H9 (cell line): ENCODE results near the gene OR8H1. TPM values are rescaled to one million over a fixed set of nuclear protein-coding genes. Genes with fewer than 3 reads are reported as not detected.

ENCODE experiments used
- DNase-seq: peaks from one replicate; pipeline ENCODE4 v3.0.0-alpha.2; 2017
- H2AFZ ChIP-seq: one replicate; pipeline ENCODE4 v1.6.1; 2013; ENCODE audit warnings: mild to moderate bottlenecking, low read length, control low read depth, moderate library complexity
- H2AK5ac ChIP-seq: 2 replicates; pipeline ENCODE4 v1.6.1; 2013; ENCODE audit warnings: low read length, control low read depth, mixed read lengths; ENCODE audit not compliant: insufficient read length
- H2BK120ac ChIP-seq: one replicate; pipeline ENCODE4 v1.6.1; 2013; ENCODE audit warnings: low read depth, mild to moderate bottlenecking, low read length, control low read depth, inconsistent platforms; ENCODE audit not compliant: poor library complexity, severe bottlenecking
- H2BK12ac ChIP-seq: 2 replicates; pipeline ENCODE4 v1.6.1; 2013; ENCODE audit warnings: low read length, control low read depth, mixed read lengths, low read depth; ENCODE audit not compliant: insufficient read length
- H2BK15ac ChIP-seq: 2 replicates; pipeline ENCODE4 v1.6.1; 2013; ENCODE audit warnings: low read depth, low read length, control low read depth
- H2BK20ac ChIP-seq: one replicate; pipeline ENCODE4 v1.6.1; 2013; ENCODE audit warnings: low read depth, mild to moderate bottlenecking, low read length, control low read depth, inconsistent platforms; ENCODE audit not compliant: poor library complexity, severe bottlenecking
- H2BK5ac ChIP-seq: 2 replicates; pipeline ENCODE4 v1.6.1; 2013; ENCODE audit warnings: low read length, control low read depth, mixed read lengths; ENCODE audit not compliant: insufficient read length
- H3K14ac ChIP-seq: 2 replicates; pipeline ENCODE4 v1.6.1; 2013; ENCODE audit warnings: low read length, control low read depth; ENCODE audit not compliant: insufficient read depth
- H3K18ac ChIP-seq: 2 replicates; pipeline ENCODE4 v1.6.1; 2013; ENCODE audit warnings: low read depth, mild to moderate bottlenecking, mixed read lengths, low read length, control low read depth; ENCODE audit not compliant: insufficient read length
- H3K23ac ChIP-seq: 2 replicates; pipeline ENCODE4 v1.6.1; 2013; ENCODE audit warnings: low read length, control low read depth, mixed read lengths, low read depth; ENCODE audit not compliant: insufficient read length
- H3K23me2 ChIP-seq: 2 replicates; pipeline ENCODE4 v1.6.1; 2013; ENCODE audit warnings: low read depth, mild to moderate bottlenecking, mixed read lengths, low read length, control low read depth; ENCODE audit not compliant: insufficient read length, poor library complexity, severe bottlenecking
- H3K27ac ChIP-seq: 2 replicates; pipeline ENCODE4 v1.5.1; 2013; ENCODE audit warnings: low read length, control low read depth, mixed read lengths, low read depth; ENCODE audit not compliant: insufficient read length
- H3K27me3 ChIP-seq: 2 replicates; pipeline ENCODE4 v1.6.1; 2013; ENCODE audit warnings: low read length, control low read depth, inconsistent platforms; ENCODE audit not compliant: insufficient read depth
- H3K4ac ChIP-seq: 2 replicates; pipeline ENCODE4 v1.6.1; 2013; ENCODE audit warnings: low read depth, mild to moderate bottlenecking, control low read depth, inconsistent platforms, low read length, moderate library complexity
- H3K4me1 ChIP-seq: 2 replicates; pipeline ENCODE4 v1.6.1; 2013; ENCODE audit warnings: low read length, control low read depth, inconsistent platforms; ENCODE audit not compliant: insufficient read depth
- H3K4me2 ChIP-seq: 2 replicates; pipeline ENCODE4 v1.6.1; 2013; ENCODE audit warnings: low read length, control low read depth, mixed read lengths; ENCODE audit not compliant: insufficient read length, insufficient read depth
- H3K56ac ChIP-seq: 2 replicates; pipeline ENCODE4 v1.6.1; 2013; ENCODE audit warnings: low read depth, mild to moderate bottlenecking, mixed read lengths, low read length, control low read depth; ENCODE audit not compliant: insufficient read length
- H3K79me1 ChIP-seq: 2 replicates; pipeline ENCODE4 v1.6.1; 2013; ENCODE audit warnings: low read depth, mild to moderate bottlenecking, moderate library complexity, low read length, control low read depth, inconsistent platforms; ENCODE audit not compliant: insufficient read depth, poor library complexity, severe bottlenecking
- H3K79me2 ChIP-seq: 2 replicates; pipeline ENCODE4 v1.6.1; 2013; ENCODE audit warnings: low read length, control low read depth, inconsistent platforms; ENCODE audit not compliant: insufficient read depth
- H3K9ac ChIP-seq: 2 replicates; pipeline ENCODE4 v1.6.1; 2013; ENCODE audit warnings: low read length, control low read depth, mixed read lengths; ENCODE audit not compliant: insufficient read length; ENCODE audit errors: extremely low read depth
- H3K9me3 ChIP-seq: one replicate; pipeline ENCODE4 v1.6.1; 2013; ENCODE audit warnings: low read depth, low read length, inconsistent platforms; ENCODE audit not compliant: control insufficient read depth
- H3T11ph ChIP-seq: one replicate; pipeline ENCODE4 v1.6.1; 2013; ENCODE audit warnings: mild to moderate bottlenecking, low read length, control low read depth, inconsistent platforms
- H4K20me1 ChIP-seq: one replicate; pipeline ENCODE4 v1.6.1; 2013; ENCODE audit not compliant: control insufficient read depth, insufficient read length, insufficient read depth
- H4K5ac ChIP-seq: 2 replicates; pipeline ENCODE4 v1.6.1; 2013; ENCODE audit warnings: low read depth, mild to moderate bottlenecking, mixed read lengths, low read length, control low read depth; ENCODE audit not compliant: insufficient read length
- H4K8ac ChIP-seq: replicated peaks from 2 replicates; pipeline ENCODE4 v1.6.1; 2013; ENCODE audit warnings: low read length, control low read depth, mixed read lengths, low read depth; ENCODE audit not compliant: insufficient read length
- H4K91ac ChIP-seq: 2 replicates; pipeline ENCODE4 v1.6.1; 2013; ENCODE audit warnings: low read depth, mild to moderate bottlenecking, moderate library complexity, mixed read lengths, low read length, control low read depth; ENCODE audit not compliant: insufficient read length
- H3K27ac Mint-ChIP-seq, 3 experiments: 2 replicates in 2 of 3; 3 replicates in 1 of 3; pipeline ENCODE4 v1.8.0; 2020 to 2021; ENCODE audit warnings: mixed read lengths in 3 of 3, mild to moderate bottlenecking in 1 of 3, moderate library complexity in 1 of 3
- H3K27me3 Mint-ChIP-seq: 2 replicates; pipeline ENCODE4 v1.8.0; 2021; ENCODE audit warnings: low read depth, mild to moderate bottlenecking, moderate library complexity, mixed read lengths
- H3K36me3 Mint-ChIP-seq, 3 experiments: 2 replicates in 2 of 3; 3 replicates in 1 of 3; pipeline ENCODE4 v1.8.0; 2020 to 2021; ENCODE audit warnings: low read depth in 3 of 3, mixed read lengths in 3 of 3; ENCODE audit not compliant: insufficient read depth in 1 of 3
- H3K4me1 Mint-ChIP-seq, 2 experiments: 2 replicates each; pipeline ENCODE4 v1.8.0; 2020; ENCODE audit warnings: mixed read lengths in 2 of 2
- H3K4me3 Mint-ChIP-seq, 2 experiments: 2 replicates in 1 of 2; 3 replicates in 1 of 2; pipeline ENCODE4 v1.8.0; 2020 to 2021; ENCODE audit warnings: mild to moderate bottlenecking in 2 of 2, mixed read lengths in 2 of 2, moderate library complexity in 1 of 2
- H3K9me3 Mint-ChIP-seq, 2 experiments: 2 replicates in 1 of 2; 3 replicates in 1 of 2; pipeline ENCODE4 v1.8.0; 2020; ENCODE audit warnings: mild to moderate bottlenecking in 2 of 2, mixed read lengths in 2 of 2, moderate library complexity in 1 of 2
- CTCF ChIP-seq: fragments of 200-600 bp; sonication (generic); conservative IDR thresholded peaks from 3 replicates; pipeline ENCODE4 v1.8.0; 2021; ENCODE audit warnings: antibody characterized with exemption, mild to moderate bottlenecking
- WGBS: extraction: QIAGEN DNeasy Blood & Tissue Kit; methylation state at CpG from one replicate; pipeline ENCODE4 v1.1.7; 2013; ENCODE audit warnings: missing lambda C conversion rate, low lambda C conversion rate, mixed read lengths; ENCODE audit not compliant: insufficient read length; ENCODE audit errors: extremely low coverage; 5-methylcytosine and 5-hydroxymethylcytosine counted together
- long read RNA-seq: library from polyadenylated mRNA; unstranded; transcript quantifications from one replicate; pipeline ENCODE4 v2.0.0, GENCODE V29; 2020
- total RNA-seq: library from RNA; stranded (reverse); gene quantifications from 2 replicates; pipeline ENCODE4 v1.2.1, GENCODE V29; 2021

Gene OR8H1
- not detected in 2 replicates for total RNA-seq
- long read RNA-seq: 0 reads

GRCh38 chr11:56292154-56292553 is at the start of gene OR8H1:
TSS of gene OR8H1 (minus strand) at chr11:56292254. CDS start at chr11:56291062, 1,192 bp downstream.
- Histone ChIP-seq H4K20me1 (no peaks in the 10 kb centered on the region), H3K9me3 (no peaks in the 10 kb centered on the region), H2BK12ac (no peak within 1 kb of the TSS), H3K79me2 (no peaks in the 10 kb centered on the region), H3T11ph (no peak within 1 kb of the TSS), H3K18ac (no peak within 1 kb of the TSS), H3K79me1 (no peaks in the 10 kb centered on the region), H2BK5ac (no peak within 1 kb of the TSS), H3K56ac (no peak within 1 kb of the TSS), H4K91ac (no peak within 1 kb of the TSS), H2BK120ac (no peak within 1 kb of the TSS), H3K14ac (no peak within 1 kb of the TSS), H4K8ac (no peak within 1 kb of the TSS), H3K27ac (no peak within 1 kb of the TSS), H2AFZ (no peak within 1 kb of the TSS), H3K4me1 (no peaks in the 10 kb centered on the region), H3K4ac (no peak within 1 kb of the TSS), H2BK20ac (no peak within 1 kb of the TSS), H2BK15ac (no peak within 1 kb of the TSS), H2AK5ac (no peak within 1 kb of the TSS), H3K23ac (no peak within 1 kb of the TSS), H3K23me2 (no peaks in the 10 kb centered on the region), H3K27me3 (no peaks in the 10 kb centered on the region), H3K9ac (no peak within 1 kb of the TSS), H4K5ac (no peak within 1 kb of the TSS), H3K4me2 (no peak within 1 kb of the TSS)
- no peak within 1 kb of the TSS for H3K4me3 Mint-ChIP-seq
- DNase-seq: no peak
- H3K9me3 Mint-ChIP-seq: peaks cover 0 to 6% of the 10 kb centered on the region in 2 experiments; a peak in 2 of 5 replicates
- no peak within 1 kb of the TSS for H3K27ac Mint-ChIP-seq
- no CpG with 5 or more reads among the region's 2 CpGs for WGBS
- no peak for TF ChIP-seq CTCF
- peaks cover 6 to 13% of the 10 kb centered on the region in 2 experiments for H3K4me1 Mint-ChIP-seq
- H3K27me3 Mint-ChIP-seq: no peaks in the 10 kb centered on the region
- no peaks in the 10 kb centered on the region for H3K36me3 Mint-ChIP-seq
